GM18861 (cell line): Measurements from ENCODE around the gene SMOC2.

ENCODE experiments used
- ATAC-seq: cut with Tn5 transposase; IDR thresholded peaks from one replicate; pipeline ENCODE4 v1.9.1; 2021; ENCODE audit not compliant: unreplicated experiment

SMOC2 gene

GRCh38 chr6:168415098-168415992 is 25.6 kb upstream of the SMOC2 start:
- no peak for ATAC-seq

GRCh38 chr6:168415993-168416530 is 24.9 kb upstream of the SMOC2 start:
- no peak for ATAC-seq

- ATAC-seq = no peak
Measured at GRCh38 chr6:168416531-168416930, 24.5 kb upstream of the SMOC2 start.

- ATAC-seq = no peak
Measured at GRCh38 chr6:168417191-168417590, 23.8 kb upstream of the SMOC2 start.

GRCh38 chr6:168417679-168418557 is 23.1 kb upstream of the SMOC2 start:
- ATAC-seq = no peak

- ATAC-seq = no peak
Measured at GRCh38 chr6:168418711-168419121, 22.3 kb upstream of the SMOC2 start.

GRCh38 chr6:168419569-168419968 is 21.4 kb upstream of the SMOC2 start:
- ATAC-seq = no peak

- ATAC-seq = no peak
Measured at GRCh38 chr6:168420084-168420483, 20.9 kb upstream of the SMOC2 start.

- ATAC-seq = no peak
Measured at GRCh38 chr6:168420706-168421105, 20.3 kb upstream of the SMOC2 start.

GRCh38 chr6:168427184-168427583 is 13.8 kb upstream of the SMOC2 start:
- ATAC-seq = no peak

GRCh38 chr6:168428052-168428826 is 12.7 kb upstream of the SMOC2 start:
- ATAC-seq = no peak

- ATAC-seq = no peak
Measured at GRCh38 chr6:168428863-168429262, 12.1 kb upstream of the SMOC2 start.

- ATAC-seq = no peak
Measured at GRCh38 chr6:168432196-168432595, 8.8 kb upstream of the SMOC2 start.

- ATAC-seq = no peak
Measured at GRCh38 chr6:168433898-168434297, 7.1 kb upstream of the SMOC2 start.

GRCh38 chr6:168434505-168434904 is 6.5 kb upstream of the SMOC2 start:
- ATAC-seq = no peak

- no peak for ATAC-seq
Measured at GRCh38 chr6:168437751-168438150, 3.2 kb upstream of the SMOC2 start.

- ATAC-seq = no peak
Measured at GRCh38 chr6:168438783-168439520, 2.0 kb upstream of the SMOC2 start.

- no peak for ATAC-seq
Measured at GRCh38 chr6:168439794-168440450, 1.1 kb upstream of the SMOC2 start.
